Measurements from ENCODE around the gene SALL2.

Gene SALL2

DNA sequence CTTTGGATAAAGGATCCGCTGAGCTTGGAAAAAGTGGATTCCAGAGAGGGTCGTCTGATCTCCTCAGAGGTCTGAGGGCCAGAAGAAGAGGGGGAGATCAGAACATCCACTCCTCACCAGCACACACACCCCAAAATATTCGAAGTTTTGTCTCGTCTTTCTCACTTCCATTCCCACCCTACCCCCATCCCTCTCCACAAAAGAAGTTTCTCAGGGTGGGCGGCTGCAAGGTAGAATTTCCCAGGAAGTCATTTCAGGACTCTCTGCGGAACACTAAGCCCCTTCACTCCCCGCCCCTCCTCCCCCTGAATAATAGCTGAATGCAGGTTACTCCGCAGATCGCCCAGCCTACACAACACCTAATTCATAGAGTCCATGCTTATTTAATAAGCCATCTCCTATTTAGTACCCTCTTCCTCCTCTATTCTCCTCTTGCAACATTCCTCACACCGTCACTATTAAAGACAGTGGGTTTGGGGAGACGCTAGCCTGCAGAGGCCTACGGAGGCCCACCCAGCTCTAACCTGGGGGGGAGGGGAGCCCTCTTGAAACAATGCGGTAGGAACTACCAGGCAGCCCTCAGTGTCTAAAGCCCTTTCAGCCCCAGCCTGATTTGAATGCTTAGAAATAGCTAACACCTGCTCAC lies 649 bp upstream of the SALL2 start:
- no peak for DNase-seq

DNA sequence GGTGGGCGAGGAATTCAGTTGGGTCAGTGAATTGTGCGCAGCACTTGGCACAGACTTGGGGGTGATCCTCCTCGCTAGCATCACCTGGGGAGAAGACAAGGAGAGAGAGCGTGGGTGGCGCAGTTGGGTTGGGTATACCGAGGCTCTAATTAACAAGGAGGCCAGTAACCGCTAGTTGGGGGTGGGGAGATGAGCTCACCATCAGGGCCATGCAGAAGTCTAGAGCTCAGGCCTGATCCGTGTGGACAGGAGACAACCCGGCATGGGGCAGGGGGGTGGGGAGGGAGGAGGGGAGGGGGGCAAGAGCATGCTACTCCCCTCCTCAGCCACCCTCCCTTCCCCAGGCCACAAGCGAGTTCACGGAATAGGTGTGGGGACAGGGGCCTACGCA lies 580 bp downstream of the SALL2 start:
- no peak for DNase-seq

DNA sequence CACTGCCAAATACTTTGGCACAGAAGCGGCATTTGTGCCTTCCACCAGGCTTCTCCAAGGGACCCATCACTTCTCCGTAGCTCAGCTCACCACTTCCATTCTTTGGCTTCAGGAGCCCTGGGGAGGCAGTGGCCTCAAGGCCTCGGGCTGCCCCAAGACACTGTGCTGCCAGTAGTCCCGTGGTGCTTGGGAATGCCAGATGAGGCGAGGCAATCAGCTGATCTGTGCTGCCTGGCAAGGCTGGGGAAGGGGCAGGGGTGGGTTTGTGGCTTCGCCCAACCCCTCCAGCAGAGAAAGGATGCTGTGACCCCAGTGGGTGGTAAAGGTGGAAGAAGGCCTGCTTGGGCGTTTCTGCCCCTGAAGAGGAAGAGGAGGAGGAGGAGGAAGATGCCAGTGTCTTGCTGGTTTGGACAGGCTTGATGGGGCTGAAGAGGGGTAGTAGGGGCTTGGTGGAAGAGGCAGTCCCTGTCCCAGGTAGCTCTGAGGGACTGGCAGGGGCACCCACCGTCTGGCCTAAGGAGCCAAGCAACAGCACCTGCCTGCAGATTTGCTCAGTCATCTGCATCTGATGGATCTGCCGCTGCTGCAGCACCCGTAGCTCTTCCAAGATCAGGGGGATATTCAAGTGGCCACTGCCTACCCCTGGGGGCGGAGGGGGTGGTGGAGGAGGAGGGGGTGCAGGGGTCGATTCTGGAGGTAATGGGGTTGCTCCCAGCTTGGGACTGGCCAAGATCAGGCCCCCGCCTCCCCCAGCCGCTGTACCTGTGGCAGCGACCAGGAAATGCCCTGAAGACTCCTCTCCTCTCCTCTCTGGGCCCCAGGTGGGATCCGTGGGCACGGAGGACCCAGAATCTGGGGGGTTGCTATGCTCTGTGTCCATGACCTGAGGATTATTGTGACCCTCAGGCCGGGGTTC lies 1.3 kb downstream of the SALL2 start:
- DNase-seq, result no peak

DNA sequence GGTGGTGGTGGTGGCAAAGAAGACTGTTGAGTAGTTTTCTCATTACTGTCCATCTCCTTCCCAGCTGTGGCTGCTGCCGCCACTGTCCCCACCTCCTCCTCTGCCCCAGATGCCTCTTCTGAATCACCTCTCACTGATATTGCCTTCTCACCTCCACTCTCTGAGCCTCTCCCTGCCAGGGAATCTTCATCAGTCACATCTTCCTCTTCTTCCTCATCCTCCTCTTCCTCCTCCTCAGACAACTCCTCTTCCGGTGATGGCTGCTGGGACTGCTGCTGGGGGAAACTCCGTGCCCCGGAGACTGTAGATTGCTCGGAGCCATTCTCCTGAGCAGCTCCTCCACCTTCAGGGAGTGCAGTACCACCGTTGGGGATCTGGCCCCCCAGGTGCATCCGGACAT lies 2.9 kb downstream of the SALL2 start:
- no peak for DNase-seq

DNA sequence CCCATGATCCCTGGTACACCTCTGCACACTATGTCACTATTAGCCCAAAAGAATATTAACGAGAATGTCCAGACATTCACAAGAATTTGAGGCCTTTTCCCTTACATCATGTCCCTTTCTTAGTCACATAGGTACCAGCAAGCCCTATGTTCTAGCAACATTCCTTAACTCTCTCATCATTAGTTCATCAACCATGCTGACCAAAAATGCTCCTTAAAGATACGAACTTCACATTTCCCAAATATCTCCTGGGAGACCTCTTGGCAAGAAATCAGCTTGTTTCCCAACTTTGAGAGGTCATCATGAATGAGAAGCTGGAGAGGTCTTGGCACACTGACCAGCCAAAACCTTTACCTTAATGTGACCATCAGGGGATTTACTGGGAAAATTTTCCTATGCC lies 4.6 kb downstream of the SALL2 start:
- no peak for DNase-seq

DNA sequence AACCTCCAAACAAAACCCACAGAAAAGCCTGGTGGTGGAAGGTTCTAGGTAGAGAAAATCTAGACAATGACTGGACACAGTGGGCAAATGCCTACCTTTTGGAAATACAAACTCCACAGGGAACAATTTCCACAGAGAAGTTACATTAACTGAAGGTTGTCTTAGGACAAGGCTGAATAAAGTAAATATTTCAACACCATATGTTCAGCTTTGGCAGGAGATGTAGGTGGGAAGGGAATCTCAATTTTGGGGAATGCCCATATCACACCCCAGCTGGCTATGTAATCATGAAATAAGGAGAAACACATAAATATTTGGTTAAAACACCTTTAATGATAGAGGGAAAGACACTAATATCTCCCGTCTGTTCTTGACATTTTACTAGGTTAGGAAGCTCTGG lies 5.4 kb downstream of the SALL2 start:
- DNase-seq, result no peak

DNA sequence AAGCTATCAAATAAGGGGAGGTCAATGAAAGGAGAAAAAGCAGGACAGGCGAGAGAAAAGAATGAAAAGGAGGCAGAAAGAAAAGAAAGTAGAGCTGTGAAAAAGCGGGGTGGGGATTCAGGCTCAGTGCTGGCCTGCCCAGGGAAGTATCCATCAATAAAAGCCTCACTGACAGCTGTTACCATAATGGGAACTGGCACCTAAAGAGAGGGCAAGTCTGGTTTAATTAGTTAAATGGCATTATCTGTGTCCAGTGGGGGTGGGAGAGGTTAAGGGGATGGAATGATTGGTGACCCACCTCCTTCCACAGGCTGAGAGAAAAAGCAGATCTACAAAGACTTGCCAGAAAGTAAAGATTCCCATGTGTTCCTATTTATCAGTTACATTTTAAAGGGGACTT lies 7.4 kb downstream of the SALL2 start:
- no peak for DNase-seq

DNA sequence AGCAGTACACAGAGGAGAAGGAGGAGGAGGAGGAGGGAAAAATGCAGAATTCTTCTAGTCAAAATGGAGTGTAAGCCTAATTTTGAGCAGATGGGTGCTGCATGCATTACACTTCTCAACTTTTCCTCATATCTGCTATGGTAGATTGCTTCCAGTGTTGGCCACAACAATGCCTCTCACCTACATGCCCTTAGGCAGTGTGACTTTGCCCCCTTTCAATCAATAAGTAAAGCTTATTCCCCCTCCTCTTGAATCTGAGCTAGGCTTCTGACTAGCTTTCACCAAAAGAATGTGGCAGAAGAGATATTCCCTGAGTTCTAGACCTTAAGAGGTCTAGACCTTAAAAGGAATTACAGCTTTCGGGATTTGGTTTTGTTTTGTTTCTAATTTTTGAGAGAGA lies 11.8 kb downstream of the SALL2 start:
- no peak for DNase-seq

DNA sequence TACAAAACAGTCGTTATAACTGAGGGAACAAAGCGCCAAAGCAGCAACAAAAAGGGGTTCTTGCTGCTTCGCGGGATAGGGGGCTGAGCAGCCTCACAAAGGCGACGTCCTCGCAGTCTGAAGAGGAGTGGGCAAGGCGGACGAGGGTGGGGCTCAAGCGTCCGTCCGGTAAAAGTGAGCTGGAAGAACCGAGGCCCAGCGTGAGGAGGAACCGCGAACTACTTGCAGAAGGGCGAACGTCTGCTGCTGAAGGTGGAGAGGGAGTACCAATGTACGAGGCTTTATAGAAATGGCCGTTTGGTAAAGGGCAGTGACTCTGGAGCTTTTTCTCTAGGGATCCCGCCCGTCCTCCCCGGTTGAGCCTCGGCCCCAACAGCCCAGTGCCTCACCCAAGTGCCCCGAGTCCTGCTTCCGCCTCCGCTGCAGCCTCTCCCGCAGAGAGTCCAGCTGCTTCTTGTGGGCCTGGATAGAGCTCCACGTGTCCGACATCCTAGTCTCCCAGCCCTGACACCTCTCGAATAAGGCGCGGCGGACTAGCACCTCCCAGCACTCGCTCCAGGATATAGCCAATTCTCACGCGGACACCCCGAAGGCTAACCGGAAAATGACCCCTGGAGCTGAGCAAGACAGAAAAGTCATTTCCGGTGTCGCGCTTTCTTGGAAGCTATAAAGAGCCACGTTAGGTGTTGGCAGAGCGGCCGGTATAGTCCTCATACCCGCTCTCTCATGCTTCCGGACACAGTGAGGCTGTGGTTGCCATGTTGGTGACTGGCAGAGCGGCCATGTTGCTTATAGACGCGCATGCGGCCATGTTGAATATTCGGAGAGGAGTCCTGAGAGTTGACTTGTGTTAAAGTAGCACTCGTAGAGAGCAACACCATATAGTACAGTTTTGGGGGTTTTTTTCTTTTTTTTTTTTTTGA lies 15.2 kb downstream of the SALL2 start, which contains the start of gene METTL3:
TSS of gene METTL3 (minus strand) at position 606 of the 923 bp plus-strand sequence. CDS start at position 489, 117 bp downstream.
- DNase-seq, result peak; percentile 89 to 93

DNA sequence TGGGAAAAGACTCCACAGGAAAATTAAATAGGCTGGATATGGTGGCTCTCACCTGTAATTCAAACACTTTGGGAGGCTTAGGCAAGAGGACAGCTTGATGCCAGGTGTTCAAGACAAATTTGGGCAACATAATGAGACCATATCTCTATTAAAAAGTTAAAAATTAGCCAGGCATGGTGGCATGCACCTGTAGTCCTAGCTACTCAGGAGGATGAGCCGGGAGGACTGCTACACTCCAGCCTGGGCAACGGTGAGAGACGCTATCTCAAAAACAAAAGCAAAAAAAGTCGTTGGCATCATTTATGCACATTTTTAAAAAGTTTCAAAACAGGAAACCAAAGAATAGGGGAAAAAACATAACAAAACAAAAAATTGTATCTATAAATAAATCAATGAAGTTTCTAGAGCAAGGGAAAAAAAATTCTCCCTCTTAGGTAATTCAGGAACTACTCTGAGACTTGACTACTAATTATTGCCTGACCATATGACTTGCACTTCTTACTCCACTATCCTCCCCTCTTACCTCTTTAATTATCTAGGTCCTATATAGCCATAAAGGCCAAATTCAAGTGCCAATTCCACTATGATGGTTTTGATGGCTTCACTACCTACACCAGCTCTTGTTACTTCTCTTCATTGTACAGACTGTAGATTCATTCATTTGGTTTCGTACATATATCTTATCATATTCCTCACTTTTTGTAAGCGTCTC lies 16.6 kb downstream of the SALL2 start:
- DNase-seq, result no peak

DNA sequence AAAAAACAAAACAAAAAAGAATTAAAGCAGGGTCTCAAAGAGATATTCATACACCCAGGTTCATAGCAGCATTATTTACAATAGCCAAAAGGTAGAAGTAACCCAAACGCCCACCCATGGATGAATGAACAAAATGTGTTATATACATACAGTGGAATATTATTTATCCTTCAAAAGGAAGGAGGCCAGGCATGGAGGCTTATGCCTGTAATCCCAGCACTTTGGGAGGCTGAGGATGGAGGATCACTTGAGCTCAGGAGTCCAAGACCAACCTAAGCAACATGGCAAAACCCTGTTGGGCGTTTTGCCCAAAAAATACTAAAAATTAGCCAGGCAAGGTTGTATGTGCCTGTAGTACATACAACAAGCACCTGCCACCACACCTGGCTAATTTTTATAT lies 19.6 kb downstream of the SALL2 start:
- DNase-seq, result no peak

DNA sequence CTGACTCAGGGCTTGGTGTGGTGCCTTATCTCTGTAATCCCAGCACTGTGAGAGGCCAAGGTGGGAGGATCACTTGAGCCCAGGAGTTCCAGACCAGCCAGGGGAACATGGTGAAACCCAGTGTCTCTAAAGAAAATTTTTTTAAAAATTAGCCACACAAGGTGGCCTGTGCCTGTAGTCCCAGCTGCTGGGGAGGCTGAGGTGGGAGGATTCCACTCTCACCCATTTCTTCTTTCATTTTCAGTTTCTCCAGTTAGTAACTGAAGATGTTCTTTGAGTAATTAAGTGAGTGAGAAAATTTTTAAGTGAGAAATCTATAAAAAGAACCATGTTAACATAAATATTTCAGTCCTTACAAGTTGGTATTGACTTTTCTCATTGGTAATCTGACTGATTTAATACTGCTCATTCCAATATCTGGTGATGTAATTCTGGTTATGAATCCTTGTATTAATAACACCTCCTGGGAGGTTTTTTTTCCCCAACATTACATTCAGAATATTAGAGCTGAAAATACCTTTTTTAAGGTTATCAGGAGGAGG lies 21.1 kb downstream of the SALL2 start:
- DNase-seq, result peak; percentile 30 to 34

DNA sequence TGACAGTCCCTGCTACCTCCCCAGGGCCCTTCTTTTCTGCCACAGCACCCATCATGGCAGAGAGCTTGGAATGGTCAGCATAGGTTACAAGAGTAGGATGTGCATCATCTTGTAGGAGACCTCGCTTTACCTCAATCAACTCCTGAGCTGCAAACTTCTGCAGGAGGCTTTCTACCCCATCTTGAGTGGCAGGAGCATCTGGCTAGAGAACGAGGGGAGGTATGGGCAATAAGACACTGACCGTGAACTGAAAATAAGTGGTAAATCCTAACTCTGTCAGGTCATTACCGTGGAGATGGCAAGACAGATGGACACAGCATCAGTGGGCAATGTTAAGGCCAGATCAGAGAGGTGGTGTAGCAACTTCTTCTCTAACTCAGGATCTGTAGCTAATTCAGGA lies 22.8 kb downstream of the SALL2 start:
- no peak for DNase-seq

DNA sequence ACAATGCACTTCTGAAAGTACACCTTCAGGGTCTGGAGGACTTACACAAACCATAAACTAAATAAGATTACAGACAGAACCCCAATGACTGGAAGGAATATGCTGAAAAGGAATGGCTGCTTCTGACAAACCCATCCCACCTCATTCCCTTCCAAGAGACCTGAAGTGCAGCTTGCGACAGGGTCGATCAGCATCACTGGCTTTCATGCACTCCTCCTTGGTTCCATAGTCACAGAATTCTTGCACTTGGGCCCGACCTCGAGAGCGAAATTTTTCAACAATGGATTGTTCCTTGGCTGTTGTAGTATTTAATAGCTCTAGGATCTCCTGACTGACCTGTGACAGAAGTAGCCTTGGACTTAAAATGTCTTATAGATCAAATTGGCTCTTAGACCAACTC lies 24.6 kb downstream of the SALL2 start:
- no peak for DNase-seq

DNA sequence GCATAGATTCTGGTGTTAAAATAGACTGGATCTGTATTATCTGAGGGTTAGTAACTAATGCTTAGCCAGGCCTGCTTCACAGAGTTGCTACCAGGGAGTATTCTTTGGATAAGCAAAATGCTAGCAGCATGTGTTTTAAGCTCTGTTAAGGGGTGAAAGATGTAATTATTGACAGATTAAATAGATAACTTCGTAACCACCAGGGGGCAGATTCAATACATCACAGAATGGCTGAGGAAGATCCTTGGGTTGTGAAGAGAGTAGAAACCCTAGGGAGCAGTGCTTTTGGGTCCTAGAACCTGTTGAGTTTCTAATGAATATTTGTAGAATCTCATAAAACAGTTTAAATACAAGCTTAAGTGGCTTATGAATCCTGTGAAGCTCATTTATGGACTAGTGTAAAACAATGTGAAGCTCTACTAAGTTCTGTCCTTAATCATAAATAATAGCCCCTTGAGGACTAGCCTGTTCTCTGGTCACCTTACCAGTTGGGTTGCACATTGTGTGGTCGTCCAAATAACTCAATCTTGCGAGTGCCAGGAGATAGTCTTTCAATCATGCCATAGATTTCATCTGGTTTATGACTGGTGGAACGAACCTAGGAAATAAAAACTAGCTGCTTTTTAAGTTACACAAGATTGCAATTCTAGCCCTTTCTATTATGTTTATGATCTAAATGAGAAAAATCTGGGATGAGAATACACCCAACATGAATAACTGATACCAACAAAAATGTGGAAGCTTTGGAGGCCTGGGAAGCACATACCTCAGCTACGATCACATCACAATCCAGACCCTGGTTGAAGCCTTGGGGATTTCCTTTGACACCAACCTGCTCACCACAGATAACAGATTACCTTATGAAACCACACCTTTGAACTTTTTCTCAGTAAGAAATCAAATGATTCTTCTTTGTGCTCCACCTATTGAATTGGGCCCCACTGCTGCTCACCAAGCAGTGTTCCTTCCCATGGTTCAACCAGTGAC lies 27.3 kb downstream of the SALL2 start:
- no peak for DNase-seq

DNA sequence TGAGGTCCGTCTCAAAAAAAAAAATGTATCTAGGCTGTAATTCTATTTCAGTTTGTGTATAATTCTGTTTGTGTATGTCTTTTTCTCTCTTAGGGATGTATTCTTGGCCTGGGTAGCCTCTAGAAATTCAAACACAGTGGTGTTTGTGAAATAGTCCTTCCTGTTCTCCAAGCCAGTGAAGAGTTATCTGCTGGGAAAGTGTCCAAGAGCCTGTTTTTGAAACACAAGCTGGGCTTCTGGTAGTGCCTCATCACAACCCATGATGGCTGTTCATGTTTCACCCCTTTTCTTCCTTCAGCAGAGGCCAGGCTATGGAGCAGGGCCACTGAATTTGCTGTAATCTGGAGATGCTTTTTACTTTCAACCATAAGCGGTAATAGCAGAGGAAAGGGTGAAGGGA lies 29.7 kb downstream of the SALL2 start:
- DNase-seq, result no peak

DNA sequence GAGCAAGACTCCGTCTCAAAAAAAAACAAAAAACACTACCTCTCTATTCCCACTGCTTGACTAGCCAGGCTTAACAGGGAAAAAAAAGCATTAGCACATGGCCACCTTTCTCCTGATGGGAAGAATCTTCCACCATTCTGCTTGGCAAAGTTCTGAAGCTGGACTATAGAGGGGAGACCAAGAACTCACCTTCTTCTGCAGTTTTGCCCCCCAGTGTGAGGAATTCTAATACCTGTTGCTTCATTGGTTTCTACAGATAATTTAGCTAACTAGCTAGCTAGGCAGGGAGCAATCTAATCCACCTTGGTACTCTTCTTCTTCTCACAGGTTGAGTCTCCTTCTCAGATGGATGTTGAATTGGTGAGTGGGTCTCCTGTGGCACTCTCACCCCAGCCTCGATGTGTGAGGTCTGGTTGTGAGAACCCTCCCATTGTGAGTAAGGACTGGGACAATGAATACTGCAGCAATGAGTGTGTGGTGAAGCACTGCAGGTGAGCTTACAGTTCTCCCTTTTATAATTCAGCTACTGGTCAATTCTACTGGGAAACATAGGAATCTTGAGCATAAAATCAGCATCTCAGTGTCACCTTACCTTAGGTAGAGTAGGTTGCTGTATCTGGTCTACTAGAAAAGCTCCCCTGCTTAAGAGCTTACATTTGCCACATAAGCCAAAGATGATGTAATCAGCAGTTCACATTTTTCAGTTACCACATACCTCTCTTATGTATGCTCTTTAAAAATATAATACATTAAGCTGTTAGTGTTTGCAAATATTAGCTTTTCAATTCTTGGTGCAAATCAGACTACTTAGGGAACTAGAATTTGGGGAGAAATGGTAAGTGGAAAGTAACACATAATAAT lies 31.0 kb downstream of the SALL2 start:
- DNase-seq, result no peak

DNA sequence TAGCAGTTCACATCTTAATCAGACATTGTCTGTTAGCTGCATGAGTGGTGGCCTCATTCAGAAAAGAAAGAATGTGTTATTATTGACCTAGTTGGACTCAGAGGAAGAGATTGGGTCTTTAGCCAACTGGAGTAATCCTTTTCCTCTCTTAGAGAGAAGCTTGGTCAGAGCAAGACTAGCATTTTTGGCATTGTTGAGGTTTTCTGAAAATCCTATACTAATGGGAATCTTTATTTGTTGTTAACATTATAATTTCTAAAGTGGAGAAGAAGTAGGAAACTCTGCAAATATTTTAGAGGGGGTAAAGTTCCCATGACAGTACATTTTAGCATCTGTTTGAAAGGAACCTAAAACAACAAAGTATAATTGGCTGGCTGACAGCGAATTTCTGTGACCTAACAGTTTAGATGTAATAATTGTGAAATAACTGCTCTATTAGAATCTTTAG lies 39.5 kb downstream of the SALL2 start:
- no peak for DNase-seq

DNA sequence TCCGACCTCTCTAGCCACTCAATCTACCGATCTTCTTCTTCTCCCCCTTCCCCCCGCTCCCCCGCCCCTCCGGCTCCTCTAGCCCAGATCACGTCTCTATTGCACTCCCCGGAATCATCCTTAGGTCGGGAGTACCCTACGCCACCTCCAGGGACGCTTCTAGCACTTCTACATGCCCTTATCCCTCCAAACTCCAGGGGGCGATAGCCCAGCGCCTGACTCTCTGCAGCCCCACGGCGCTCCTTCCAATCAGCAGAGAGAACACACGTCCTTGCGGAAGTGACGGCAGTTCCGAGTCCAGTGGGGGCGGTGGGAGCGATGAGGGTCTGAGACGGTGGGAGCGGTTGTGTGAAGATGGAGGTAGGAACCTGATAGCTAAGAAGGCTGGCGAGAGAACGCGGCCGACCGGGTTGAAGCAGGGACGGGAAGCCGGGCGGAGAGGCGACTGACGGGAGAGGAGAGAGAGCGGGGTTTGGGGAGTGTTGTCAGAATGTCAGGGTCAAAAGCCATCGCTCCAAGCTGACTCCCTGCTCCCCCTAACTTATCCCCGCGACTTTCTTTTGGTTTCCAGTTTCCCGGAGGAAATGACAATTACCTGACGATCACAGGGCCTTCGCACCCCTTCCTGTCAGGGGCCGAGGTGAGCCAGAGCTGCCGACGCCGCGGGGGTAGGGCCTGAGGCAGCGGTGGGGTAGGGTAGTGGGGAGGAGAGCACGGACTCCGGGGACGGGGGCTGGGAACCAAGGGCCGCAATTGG lies 49.0 kb downstream of the SALL2 start, which contains the start of the genes RAB2B and TOX4:
TSS of gene RAB2B (minus strand) at position 35 of the 757 bp plus-strand sequence. CDS start 87 bp downstream, outside the sequence.
TSS of gene TOX4 (plus strand) at position 271 of the 757 bp plus-strand sequence. CDS start at position 355, 84 bp downstream.
- DNase-seq, result peak; percentile 89 to 93
